Measurements from ENCODE around the gene HHIP.
"Not testable (repeated sequence)": the region's sequence is repeated elsewhere in the genome, so short reads cannot be mapped to it uniquely, and the experiment has no call there.

The HHIP gene

GRCh38 chr4:144748814-144749555 is 103.0 kb downstream of the HHIP start:
- DNase-seq (ENCODE audit: extremely low spot score) = no peak
- TF ChIP-seq CTCF (IDR thresholded peaks at IDR 0.05; ENCODE audit: control extremely low read depth, extremely low read depth, low read depth, missing control alignments) = no peak
- POLR2A ChIA-PET = no interaction called here
- CTCF ChIA-PET = no interaction called here

- POLR2A ChIA-PET = no interaction called here
- DNase-seq (ENCODE audit: extremely low spot score) = no peak
- TF ChIP-seq CTCF (IDR thresholded peaks at IDR 0.05; ENCODE audit: control extremely low read depth, extremely low read depth, low read depth, missing control alignments) = no peak
- CTCF ChIA-PET = no interaction called here
These were observed 104.4 kb downstream of the HHIP start for GRCh38 chr4:144750348-144750747.

- no peak for DNase-seq (ENCODE audit: extremely low spot score)
- ChIA-PET POLR2A (no interaction called here), CTCF (no interaction called here)
- TF ChIP-seq CTCF (IDR thresholded peaks at IDR 0.05; ENCODE audit: control extremely low read depth, extremely low read depth, low read depth, missing control alignments) = no peak
These were observed 108.8 kb downstream of the HHIP start for GRCh38 chr4:144754562-144755410.

- CTCF ChIA-PET = no interaction called here
- POLR2A ChIA-PET = no interaction called here
- TF ChIP-seq CTCF (IDR thresholded peaks at IDR 0.05; ENCODE audit: control extremely low read depth, extremely low read depth, low read depth, missing control alignments) = no peak
- DNase-seq (ENCODE audit: extremely low spot score) = no peak
These were observed 112.0 kb downstream of the HHIP start for GRCh38 chr4:144757969-144758368.

GRCh38 chr4:144768809-144769208 is 122.9 kb downstream of the HHIP start:
- POLR2A ChIA-PET; DNase-seq (ENCODE audit: extremely low spot score); CTCF ChIA-PET: not testable (repeated sequence)

GRCh38 chr4:144778364-144778763 is 132.4 kb downstream of the HHIP start:
- ChIA-PET CTCF (no interaction called here), POLR2A (no interaction called here)
- DNase-seq (ENCODE audit: extremely low spot score) = no peak
- TF ChIP-seq CTCF (IDR thresholded peaks at IDR 0.05; ENCODE audit: control extremely low read depth, extremely low read depth, low read depth, missing control alignments) = no peak

GRCh38 chr4:144782345-144782744 is 136.4 kb downstream of the HHIP start:
- no peak for TF ChIP-seq CTCF (IDR thresholded peaks at IDR 0.05; ENCODE audit: control extremely low read depth, extremely low read depth, low read depth, missing control alignments)
- DNase-seq (ENCODE audit: extremely low spot score) = no peak
- POLR2A ChIA-PET = no interaction called here
- CTCF ChIA-PET = interaction anchor here (1.5 kb wide), 1 partner anchor 18 kb away, joined by 4 read pairs; no protein-coding TSS in a partner anchor

All from GM10248 (cell line).